GM18870 (cell line): ENCODE results near the gene KY.

Source experiments
- ATAC-seq: cut with Tn5 transposase; IDR thresholded peaks from one replicate; pipeline ENCODE4 v1.9.1; 2021; ENCODE audit warnings: moderate library complexity; ENCODE audit not compliant: unreplicated experiment

Gene KY

DNA sequence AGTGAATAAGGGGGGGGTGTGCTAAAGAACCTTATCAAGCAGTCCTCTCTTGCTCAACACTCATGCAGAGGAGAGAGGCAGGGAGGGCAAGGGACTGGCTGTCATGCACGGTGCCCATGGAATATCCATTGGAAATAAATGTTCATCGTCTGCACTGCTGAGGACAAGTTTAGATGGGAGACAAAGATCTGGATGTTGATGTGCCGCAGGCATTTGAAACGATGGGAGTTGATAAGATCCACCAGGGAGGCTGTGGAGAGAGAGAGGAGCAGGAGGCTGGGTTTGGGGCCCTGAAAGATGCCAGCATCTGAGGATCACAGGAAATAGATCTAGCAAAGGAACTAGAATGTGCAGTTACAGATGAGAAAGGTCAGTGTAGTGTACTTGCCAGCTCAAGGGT lies 88.8 kb downstream of the KY start:
- no peak for ATAC-seq

- ATAC-seq = no peak
Observed at GRCh38 chr3:134559591-134559990, 91.2 kb downstream of the KY start.
